ENCODE measurements around the gene CEP170B.

The CEP170B gene

DNA sequence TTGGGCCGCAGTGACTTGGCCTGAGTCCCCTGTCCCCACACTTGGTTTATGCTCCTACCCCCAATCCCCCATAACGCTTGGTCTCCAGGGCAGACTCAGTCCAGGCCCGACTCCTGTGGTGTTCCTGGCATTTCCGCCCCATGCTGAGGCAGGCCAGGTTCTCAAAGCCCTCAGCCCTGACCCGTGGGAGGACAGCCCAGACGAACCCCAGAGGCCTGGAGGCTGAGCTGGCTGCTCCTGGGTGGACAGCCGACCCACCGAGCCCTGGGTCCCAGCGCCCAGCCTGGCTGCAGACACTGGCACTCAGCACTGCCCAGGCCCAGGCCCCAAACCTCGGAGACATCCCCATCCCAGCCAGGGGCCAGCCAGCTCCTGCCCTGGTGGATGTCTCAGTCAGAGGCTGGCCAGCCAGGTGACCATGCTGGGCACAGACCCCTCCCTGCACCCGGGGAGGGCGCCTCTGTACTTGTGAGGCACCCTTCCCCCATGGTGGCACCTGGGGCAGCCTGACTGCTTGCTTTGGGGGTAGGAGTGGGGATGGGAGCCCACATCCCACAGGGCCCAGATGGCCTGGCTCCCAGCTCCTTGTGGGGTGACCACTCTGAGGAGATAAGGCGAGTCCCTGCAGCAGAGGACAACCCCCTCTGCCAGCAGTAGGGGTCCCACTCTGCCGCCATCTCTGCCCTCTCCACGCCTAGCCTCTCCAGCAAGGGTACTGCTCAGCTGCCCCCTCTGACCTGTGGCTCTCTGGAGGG, 61.0 kb downstream of the CEP170B start:
- in situ Hi-C loops (cut with MboI; ENCODE audit: low pct_unique_long_range_greater_than_20kb, low sequenced_read_pairs): no loop called here
- no peak for DNase-seq

DNA sequence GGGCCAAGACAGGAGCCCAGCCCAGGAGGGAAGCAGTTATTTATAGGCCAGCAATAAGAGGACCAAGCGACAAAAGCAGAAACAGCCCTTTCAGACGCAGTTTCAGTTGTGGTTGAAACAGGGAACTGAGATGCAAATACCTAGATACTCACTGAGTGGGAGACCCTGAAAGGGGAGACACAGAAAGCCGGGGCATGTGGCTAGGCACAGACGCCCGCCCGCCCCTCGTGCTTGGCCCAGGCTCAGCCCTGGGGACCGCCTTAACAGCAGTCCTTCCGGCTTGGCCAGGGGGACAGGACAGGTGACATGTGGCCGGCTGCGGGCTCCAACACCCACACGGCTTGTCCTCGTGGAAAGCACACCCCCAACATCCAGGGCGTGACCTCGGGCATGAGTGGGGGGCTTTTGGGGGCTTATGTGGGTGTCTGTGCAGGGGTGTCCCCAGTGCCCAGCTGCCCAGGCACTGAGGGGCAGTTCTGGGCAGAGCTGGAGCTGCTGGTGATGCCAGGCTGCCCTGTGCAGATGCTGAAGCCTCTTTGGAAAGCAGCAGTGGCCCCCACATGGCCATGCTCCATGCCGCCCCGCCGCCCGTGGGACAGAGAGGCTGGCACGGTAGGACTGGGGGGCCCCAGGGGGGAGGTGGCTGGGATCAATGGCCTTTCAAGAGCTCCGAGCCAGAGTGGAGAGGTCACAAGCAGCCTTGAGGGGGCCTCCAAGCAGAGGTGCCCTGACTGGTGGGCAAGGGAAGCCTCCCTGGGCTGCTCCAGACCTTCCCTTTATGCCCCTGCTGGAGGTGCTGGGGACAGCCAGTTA, 61.8 kb downstream of the CEP170B start:
- in situ Hi-C loops (cut with MboI; ENCODE audit: low pct_unique_long_range_greater_than_20kb, low sequenced_read_pairs): no loop called here
- peak; percentile 80 for DNase-seq

DNA sequence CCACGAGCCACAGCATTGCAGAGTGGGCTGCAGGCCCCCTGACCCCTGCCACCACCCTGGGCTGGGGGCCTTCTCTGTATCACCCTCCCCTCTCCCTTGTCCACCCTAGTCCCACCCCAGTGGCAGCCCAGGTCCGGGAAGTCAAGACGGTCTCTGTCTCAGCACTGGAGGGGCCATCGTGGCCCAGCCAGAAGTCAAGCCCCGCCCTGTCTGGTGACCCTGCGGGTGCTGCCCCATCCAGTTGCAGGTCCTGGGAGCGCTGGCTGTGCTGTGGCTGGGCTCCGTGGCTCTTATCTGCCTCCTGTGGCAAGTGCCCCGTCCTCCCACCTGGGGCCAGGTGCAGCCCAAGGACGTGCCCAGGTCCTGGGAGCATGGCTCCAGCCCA, 62.4 kb downstream of the CEP170B start:
- in situ Hi-C loops (cut with MboI; ENCODE audit: low pct_unique_long_range_greater_than_20kb, low sequenced_read_pairs): no loop called here
- no peak for DNase-seq

DNA sequence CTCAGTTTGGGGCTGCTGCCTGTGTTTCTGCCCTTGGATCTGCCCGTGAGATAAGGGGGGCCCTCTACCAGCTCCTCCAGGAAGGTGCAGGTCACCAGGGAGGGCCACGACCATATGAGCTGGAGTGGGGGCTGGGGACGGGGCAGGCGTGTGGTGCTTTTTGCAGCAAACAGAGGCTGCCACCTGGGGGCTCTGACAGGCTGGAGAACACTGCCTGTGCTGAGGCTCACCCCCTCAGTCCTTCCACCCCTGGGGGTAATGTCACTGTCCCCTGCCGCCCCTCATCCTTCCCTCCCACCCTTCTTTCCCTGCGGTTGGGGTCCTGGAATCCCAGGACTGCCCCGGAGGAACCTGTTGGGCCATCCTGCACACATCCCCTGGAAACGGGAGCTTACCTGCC, 62.8 kb downstream of the CEP170B start:
- no peak for DNase-seq
- in situ Hi-C loops (cut with MboI; ENCODE audit: low pct_unique_long_range_greater_than_20kb, low sequenced_read_pairs): no loop called here

DNA sequence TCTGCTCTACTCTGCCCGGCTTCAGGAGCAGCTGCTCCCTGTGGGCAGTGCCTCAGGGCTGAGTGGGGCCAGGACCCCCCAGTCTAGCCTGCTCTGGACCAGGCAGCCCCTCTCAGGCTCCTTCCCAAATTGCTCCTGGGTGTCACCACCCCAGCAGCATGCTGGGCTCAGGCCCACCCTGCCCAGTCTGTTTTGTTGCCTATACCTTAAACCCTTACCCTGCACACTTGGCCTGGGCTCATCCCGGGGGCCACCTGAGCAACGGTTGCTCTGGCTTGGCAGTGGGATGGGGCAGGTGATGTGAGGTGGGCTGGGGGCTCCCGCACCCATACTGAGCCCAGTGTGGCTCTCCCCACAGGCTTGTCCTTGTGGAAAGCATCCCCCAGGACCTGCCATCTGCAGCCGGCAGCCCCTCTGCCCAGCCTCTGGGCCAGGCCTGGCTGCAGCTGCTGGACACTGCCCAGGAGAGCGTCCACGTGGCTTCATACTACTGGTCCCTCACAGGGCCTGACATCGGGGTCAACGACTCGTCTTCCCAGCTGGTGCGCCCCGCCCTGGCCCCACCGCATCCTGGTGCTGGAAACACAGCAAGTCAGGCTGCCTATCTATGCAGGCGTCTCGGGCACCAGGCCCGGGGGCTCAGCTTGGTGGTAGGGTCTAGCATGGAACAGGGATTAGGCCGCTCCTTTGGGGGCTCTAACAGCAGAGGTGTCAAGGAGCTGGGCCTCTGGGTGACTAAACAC, 63.5 kb downstream of the CEP170B start:
- in situ Hi-C loops (cut with MboI; ENCODE audit: low pct_unique_long_range_greater_than_20kb, low sequenced_read_pairs): no loop called here
- DNase-seq: no peak

DNA sequence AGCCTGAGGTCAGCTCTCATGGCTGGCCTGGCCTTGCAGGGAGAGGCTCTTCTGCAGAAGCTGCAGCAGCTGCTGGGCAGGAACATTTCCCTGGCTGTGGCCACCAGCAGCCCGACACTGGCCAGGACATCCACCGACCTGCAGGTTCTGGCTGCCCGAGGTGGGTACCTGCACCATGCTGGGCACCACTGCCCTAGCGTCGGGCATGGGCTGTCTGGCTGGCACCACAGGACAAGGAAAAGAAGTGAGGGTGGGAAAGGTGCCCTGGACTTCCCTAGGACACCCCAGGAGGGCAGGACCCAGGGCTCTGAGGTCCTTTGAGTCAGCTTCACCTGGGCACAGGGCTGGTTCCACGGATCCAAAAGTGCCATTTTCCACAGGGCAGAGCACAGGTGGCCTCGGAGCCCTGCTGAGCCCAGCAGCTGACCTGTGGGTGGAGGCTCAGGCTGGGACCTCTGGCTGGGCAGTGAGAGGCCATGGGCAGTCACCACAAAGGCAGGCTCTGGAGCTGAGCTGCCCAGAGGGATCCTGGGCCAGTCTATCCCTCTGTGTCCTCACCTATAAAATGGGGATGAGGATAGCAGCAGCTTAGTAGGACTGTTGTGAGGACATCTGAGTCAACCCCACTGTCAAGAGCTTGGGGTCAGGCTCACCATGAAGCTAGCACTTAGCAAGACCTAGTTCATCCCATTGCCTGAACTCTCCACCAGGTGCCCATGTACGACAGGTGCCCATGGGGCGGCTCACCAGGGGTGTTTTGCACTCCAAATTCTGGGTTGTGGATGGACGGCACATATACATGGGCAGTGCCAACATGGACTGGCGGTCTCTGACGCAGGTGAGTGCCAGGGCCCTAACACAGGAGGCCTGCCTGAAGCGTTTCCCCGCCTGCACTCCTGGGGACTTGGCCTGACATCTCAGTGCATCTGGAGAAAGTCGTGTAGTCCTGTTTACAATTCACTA, 64.5 kb downstream of the CEP170B start:
- in situ Hi-C loops (cut with MboI; ENCODE audit: low pct_unique_long_range_greater_than_20kb, low sequenced_read_pairs): no loop called here
- DNase-seq: no peak

DNA sequence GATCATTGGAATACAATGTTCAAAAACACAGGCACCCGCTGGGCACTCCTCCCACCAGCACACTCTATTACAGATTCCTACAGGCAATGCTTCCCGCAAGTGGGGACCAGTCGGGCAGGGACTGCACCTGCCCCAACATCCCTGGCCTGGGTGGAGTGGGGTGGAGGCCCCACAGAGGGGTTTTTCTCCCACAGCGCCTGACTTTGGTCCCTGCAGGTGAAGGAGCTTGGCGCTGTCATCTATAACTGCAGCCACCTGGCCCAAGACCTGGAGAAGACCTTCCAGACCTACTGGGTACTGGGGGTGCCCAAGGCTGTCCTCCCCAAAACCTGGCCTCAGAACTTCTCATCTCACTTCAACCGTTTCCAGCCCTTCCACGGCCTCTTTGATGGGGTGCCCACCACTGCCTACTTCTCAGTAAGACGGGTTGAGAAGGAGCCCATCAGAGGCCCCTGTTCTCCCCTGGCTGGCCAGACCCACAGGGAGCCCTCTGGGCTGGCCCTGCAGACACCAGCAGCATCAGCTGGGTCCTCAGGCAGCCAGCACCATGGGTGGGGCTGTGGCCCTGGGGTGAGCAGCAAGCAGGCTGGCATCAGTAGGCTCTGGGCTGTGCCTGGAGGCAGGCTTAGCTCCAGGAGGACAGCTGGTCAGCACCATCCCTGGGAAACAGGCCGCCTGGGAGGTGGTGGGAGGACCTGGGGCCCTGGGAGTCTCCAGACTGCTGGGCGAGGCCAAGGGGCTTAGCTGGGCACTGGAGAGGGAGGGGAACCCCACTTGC, 65.6 kb downstream of the CEP170B start:
- in situ Hi-C loops (cut with MboI; ENCODE audit: low pct_unique_long_range_greater_than_20kb, low sequenced_read_pairs): no loop called here
- DNase-seq: no peak

DNA sequence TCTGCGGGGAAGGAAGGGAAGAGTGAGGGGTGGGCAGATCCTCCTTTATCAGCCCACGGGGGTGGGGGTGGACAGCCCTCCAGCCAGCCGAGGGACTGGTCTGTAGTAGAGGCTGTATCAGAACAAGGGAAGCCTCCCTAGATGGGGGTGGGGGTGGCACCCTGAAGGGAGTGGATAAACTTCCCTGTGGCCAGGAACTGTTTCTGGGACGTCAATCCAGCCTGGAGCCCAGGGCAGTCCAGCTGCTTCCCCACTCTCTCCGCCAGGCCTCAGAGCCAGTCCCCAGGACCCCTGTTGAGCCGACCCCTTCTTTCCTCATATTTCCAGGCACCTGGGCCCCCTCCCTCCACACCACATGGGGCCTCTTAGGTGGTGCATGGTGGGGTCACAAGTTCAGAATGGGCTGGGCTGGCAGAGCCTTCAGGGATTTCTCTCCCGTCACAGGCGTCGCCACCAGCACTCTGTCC, 66.3 kb downstream of the CEP170B start:
- no peak for DNase-seq
- in situ Hi-C loops (cut with MboI; ENCODE audit: low pct_unique_long_range_greater_than_20kb, low sequenced_read_pairs): no loop called here

DNA sequence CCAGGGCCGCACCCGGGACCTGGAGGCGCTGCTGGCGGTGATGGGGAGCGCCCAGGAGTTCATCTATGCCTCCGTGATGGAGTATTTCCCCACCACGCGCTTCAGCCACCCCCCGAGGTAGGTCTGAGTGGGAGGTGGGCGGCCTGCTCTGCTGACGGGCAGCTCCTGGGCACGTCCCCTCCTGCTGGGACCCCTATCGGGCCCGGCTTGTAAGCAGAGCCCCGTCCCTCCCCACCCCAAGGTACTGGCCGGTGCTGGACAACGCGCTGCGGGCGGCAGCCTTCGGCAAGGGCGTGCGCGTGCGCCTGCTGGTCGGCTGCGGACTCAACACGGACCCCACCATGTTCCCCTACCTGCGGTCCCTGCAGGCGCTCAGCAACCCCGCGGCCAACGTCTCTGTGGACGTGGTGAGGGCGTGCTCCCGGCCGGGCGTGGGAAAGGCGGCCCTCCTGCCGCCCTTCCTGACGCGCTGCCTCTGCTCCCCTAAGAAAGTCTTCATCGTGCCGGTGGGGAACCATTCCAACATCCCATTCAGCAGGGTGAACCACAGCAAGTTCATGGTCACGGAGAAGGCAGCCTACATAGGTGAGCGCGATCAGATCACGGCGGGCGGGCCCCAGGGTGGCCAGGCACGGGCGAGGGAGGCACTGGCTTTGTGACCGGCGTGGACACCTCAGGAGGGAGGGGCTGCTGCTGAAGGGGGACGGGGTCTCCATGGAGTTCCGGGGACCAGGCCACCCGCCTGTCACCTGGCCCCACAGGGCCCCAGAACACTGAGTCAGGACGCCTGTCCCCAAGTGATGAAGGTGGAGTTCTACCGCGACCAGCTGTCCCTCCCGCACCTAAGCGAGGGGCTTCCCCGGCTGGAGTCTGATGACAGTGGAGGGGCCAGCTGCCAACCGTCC, 67.0 kb downstream of the CEP170B start:
- in situ Hi-C loops (cut with MboI; ENCODE audit: low pct_unique_long_range_greater_than_20kb, low sequenced_read_pairs): no loop called here
- no peak for DNase-seq

DNA sequence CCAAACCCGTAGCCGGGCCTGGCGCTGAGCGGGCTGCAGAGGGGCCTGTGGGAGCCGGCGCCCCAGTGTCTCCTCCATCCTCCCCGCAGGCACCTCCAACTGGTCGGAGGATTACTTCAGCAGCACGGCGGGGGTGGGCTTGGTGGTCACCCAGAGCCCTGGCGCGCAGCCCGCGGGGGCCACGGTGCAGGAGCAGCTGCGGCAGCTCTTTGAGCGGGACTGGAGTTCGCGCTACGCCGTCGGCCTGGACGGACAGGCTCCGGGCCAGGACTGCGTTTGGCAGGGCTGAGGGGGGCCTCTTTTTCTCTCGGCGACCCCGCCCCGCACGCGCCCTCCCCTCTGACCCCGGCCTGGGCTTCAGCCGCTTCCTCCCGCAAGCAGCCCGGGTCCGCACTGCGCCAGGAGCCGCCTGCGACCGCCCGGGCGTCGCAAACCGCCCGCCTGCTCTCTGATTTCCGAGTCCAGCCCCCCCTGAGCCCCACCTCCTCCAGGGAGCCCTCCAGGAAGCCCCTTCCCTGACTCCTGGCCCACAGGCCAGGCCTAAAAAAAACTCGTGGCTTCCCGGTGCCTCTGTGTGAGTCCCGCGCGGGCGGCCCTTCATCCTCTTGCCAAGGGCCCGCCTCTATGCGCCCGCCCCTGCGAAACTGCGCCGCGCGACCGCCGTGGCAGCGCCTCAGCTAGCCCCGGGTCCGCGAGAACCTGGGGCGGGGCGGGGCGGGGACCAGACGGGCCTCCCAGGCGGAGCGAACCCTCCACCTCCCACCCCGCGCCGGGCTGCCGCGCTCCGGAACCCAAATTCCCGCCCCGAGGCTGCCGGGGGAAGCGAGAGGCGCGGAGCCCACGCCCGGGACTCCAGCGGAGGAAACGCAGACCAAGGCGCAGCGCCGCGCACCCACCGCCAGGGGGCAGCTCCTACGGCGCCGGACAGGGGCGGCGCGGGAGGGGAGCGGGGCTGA, 67.9 kb downstream of the CEP170B start:
- peak; percentile 84 for DNase-seq
- in situ Hi-C loops (cut with MboI; ENCODE audit: low pct_unique_long_range_greater_than_20kb, low sequenced_read_pairs): no loop called here

DNA sequence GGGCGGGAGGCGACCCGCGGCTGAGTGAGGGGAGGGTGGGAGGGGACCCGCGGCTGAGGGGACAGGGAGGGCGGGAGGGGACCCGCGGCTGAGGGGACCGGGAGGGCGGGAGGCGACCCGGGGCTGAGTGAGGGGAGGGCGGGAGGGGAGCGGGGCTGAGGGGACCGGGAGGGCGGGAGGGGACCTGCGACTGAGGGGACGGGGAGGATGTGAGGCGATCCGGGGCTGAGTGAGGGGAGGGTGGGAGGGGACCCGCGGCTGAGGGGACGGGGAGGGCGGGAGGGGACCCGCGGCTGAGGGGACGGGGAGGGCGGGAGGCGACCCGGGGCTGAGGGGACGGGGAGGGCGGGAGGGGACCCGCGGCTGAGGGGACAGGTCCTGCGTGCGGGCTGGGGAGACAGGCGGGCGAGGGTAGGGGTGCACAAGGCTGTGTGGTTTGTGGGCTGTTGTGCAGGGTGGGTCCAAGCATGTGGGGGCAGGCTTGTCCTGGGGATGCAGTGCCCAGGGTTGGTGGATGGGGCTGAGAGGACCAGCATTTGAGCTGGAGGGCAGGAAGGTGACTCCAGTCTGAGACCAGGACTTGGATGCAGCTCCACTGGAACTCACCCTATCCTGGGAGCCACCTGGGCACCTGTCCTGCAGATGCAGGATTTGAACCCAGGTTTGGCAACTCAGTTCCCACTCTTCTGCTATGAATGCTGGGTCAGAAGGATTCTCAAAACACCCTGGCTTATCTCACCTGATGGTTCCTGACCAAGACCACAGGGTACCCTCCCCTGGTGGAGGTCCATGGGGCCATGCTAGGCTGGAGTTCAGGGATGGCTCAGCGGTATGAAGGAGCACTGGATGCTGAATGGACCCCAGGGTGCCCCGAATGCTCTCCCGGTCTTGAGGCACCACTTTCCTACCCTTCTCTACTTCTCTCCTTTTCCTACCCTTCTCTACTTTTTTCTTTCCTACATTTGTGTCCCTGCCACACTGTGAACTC, 69.0 kb downstream of the CEP170B start:
- DNase-seq: no peak
- in situ Hi-C loops (cut with MboI; ENCODE audit: low pct_unique_long_range_greater_than_20kb, low sequenced_read_pairs): no loop called here

DNA sequence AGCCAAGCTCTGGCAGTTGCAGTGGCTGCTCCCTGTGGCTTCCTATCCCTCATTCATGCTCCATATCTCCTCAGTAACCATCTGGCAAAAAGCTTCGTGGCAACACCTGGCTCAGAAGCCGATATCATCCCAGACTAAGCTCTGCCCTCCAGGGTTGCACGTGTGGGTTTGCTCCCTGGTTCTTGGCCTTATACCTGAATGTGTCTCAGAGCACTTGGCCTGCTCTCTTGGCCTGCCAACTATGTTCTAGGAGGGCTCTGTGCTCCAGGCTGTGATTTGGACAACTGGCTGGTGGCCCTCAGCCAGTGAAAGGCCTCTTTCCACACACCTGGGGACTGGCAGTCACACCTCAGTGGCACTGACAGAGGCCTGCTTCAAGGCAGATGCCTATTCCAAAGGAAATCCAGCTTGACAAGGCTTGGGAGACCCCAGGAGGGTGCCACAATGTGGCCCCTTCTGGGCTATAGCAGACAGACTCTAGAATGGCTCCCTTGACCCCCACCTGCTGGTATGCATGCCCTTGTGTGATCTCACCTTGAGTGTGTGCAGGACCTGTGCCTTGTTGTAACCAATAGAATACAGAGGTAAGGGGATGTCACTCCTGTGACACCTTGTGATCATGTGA, 70.1 kb downstream of the CEP170B start:
- in situ Hi-C loops (cut with MboI; ENCODE audit: low pct_unique_long_range_greater_than_20kb, low sequenced_read_pairs): no loop called here
- DNase-seq: no peak

DNA sequence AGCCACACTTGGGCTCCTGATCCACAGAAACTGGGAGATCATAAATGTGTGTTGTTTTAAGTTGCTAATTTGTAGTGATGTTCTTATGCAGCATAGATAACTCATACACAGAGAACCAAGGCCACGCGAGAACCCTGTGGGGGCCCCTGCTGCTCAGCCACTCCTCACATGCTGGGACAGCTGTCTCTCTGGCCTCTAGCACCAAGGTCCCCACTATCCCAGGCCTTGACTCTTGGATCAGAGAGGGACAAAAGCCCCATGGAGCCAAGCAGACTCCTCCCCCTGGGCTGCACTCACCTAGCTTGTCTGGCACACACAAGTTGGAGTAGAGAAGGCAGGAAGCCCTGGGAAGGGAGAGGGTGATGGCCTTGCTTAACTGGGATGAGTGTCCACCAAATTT, 70.9 kb downstream of the CEP170B start:
- in situ Hi-C loops (cut with MboI; ENCODE audit: low pct_unique_long_range_greater_than_20kb, low sequenced_read_pairs): no loop called here
- no peak for DNase-seq

DNA sequence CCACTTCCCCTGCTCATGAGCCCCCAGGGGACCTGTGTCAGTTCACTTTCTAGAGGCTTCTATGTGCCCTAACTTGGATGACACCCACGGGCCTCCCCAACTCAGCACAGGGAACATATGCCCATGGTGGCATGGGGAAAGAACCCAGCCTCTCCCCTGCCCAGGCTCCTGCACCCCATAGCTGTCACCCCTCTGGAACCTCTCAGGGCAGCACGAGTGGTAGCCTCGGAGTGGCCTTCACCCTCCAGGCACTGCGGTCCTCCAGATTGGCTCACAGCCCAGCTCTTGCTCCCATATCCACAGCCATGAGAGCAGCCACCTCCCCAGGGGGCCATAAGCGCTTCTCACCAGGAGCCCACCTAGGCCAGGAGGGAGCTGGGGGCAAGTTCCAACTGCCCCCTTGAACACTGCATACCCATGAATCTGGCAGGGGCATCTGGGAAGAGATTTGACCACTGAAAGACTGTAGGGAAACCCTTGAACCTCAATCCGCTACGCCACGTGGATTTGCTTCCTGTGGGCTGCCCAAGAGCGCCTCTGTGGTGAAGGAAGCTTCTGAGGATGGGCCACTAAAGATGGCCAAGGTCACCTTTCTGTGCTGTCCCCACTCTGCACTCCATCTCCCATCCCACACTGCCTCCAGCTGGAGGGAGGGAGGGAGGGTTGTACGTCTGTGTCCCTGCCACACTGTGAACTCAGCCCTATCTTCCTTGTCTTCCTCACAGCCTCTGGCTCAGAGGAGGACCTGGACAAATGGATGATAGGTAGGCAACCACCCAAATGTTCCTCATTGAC, 71.5 kb downstream of the CEP170B start:
- no peak for DNase-seq
- in situ Hi-C loops (cut with MboI; ENCODE audit: low pct_unique_long_range_greater_than_20kb, low sequenced_read_pairs): no loop called here
